Measurements from ENCODE around the gene SV2B. TPM values are rescaled to one million over a fixed set of nuclear protein-coding genes. Genes with fewer than 3 reads are reported as not detected.

Gene SV2B
- total RNA-seq, 1 donor from 2014 or later = 1.2 TPM

- no peak for TF ChIP-seq CTCF (IDR thresholded peaks at IDR 0.05)
- DNase-seq (no peak), ATAC-seq (no peak)
- no peaks in the 10 kb centered on the region for H3K27me3 ChIP-seq (ENCODE audit: low read depth)
- H3K4me3 ChIP-seq = no peak overlapping the region
- intact Hi-C loops (cut with DNase I) = no loop called here
- no peaks in the 10 kb centered on the region for H3K36me3 ChIP-seq
- no peaks in the 10 kb centered on the region for H3K9me3 ChIP-seq
- no peaks in the 10 kb centered on the region for H3K4me1 ChIP-seq
- no peak overlapping the region for H3K27ac ChIP-seq
Observed at GRCh38 chr15:91252322-91252721, 152.3 kb downstream of the SV2B start.

- H3K36me3 ChIP-seq = no peaks in the 10 kb centered on the region
- DNase-seq (no peak), ATAC-seq (no peak)
- no peak for TF ChIP-seq CTCF (IDR thresholded peaks at IDR 0.05)
- no peaks in the 10 kb centered on the region for H3K4me1 ChIP-seq
- H3K4me3 ChIP-seq = no peak overlapping the region
- intact Hi-C loops (cut with DNase I) = no loop called here
- no peaks in the 10 kb centered on the region for H3K9me3 ChIP-seq
- H3K27ac ChIP-seq = no peak overlapping the region
- no peaks in the 10 kb centered on the region for H3K27me3 ChIP-seq (ENCODE audit: low read depth)
Observed at GRCh38 chr15:91252756-91253155, 152.7 kb downstream of the SV2B start.

GRCh38 chr15:91253605-91254004, 153.5 kb downstream of the SV2B start:
- H3K27me3 ChIP-seq (ENCODE audit: low read depth) = peaks cover 2% of the 10 kb centered on the region
- intact Hi-C loops (cut with DNase I) = no loop called here
- ATAC-seq = peak in 1 of 2 donors; percentile 39

GRCh38 chr15:91254766-91255165, 154.7 kb downstream of the SV2B start:
- no peak for DNase-seq
- Histone ChIP-seq H3K27ac (no peak overlapping the region), H3K4me3 (no peak overlapping the region), H3K27me3 (ENCODE audit: low read depth) (peaks cover 3% of the 10 kb centered on the region), H3K36me3 (no peaks in the 10 kb centered on the region), H3K9me3 (no peaks in the 10 kb centered on the region), H3K4me1 (no peaks in the 10 kb centered on the region)
- intact Hi-C loops (cut with DNase I) = no loop called here
- ATAC-seq = no peak
- no peak for TF ChIP-seq CTCF (IDR thresholded peaks at IDR 0.05)

More at GRCh38 chr15:91253605-91254004, 153.5 kb downstream of the SV2B start:
- Histone ChIP-seq H3K4me1 (no peaks in the 10 kb centered on the region), H3K27ac (no peak overlapping the region), H3K9me3 (no peaks in the 10 kb centered on the region), H3K4me3 (no peak overlapping the region), H3K36me3 (no peaks in the 10 kb centered on the region)
- DNase-seq = no peak
- no peak for TF ChIP-seq CTCF (IDR thresholded peaks at IDR 0.05)

- H3K9me3 ChIP-seq = no peaks in the 10 kb centered on the region
- H3K36me3 ChIP-seq = no peaks in the 10 kb centered on the region
- no peak for DNase-seq
- no peak overlapping the region for H3K4me3 ChIP-seq
- no peak for TF ChIP-seq CTCF (IDR thresholded peaks at IDR 0.05)
- no peak overlapping the region for H3K27ac ChIP-seq
- intact Hi-C loops (cut with DNase I) = no loop called here
- H3K4me1 ChIP-seq = no peaks in the 10 kb centered on the region
- peaks cover 3% of the 10 kb centered on the region for H3K27me3 ChIP-seq (ENCODE audit: low read depth)
- ATAC-seq = no peak
Observed at GRCh38 chr15:91255670-91256192, 155.7 kb downstream of the SV2B start.

Data from lower lobe of right lung (tissue), 2 donors.